H9 (cell line): ENCODE data around the gene MSI2. TPM values are rescaled to one million over a fixed set of nuclear protein-coding genes. Genes with fewer than 3 reads are reported as not detected.

ENCODE experiments used
- DNase-seq: peaks from one replicate; pipeline ENCODE4 v3.0.0-alpha.2; 2017
- H2AFZ ChIP-seq: one replicate; pipeline ENCODE4 v1.6.1; 2013; ENCODE audit warnings: mild to moderate bottlenecking, low read length, control low read depth, moderate library complexity
- H2AK5ac ChIP-seq: 2 replicates; pipeline ENCODE4 v1.6.1; 2013; ENCODE audit warnings: low read length, control low read depth, mixed read lengths; ENCODE audit not compliant: insufficient read length
- H2BK120ac ChIP-seq: one replicate; pipeline ENCODE4 v1.6.1; 2013; ENCODE audit warnings: low read depth, mild to moderate bottlenecking, low read length, control low read depth, inconsistent platforms; ENCODE audit not compliant: poor library complexity, severe bottlenecking
- H2BK12ac ChIP-seq: 2 replicates; pipeline ENCODE4 v1.6.1; 2013; ENCODE audit warnings: low read length, control low read depth, mixed read lengths, low read depth; ENCODE audit not compliant: insufficient read length
- H2BK15ac ChIP-seq: 2 replicates; pipeline ENCODE4 v1.6.1; 2013; ENCODE audit warnings: low read depth, low read length, control low read depth
- H2BK20ac ChIP-seq: one replicate; pipeline ENCODE4 v1.6.1; 2013; ENCODE audit warnings: low read depth, mild to moderate bottlenecking, low read length, control low read depth, inconsistent platforms; ENCODE audit not compliant: poor library complexity, severe bottlenecking
- H2BK5ac ChIP-seq: 2 replicates; pipeline ENCODE4 v1.6.1; 2013; ENCODE audit warnings: low read length, control low read depth, mixed read lengths; ENCODE audit not compliant: insufficient read length
- H3K14ac ChIP-seq: 2 replicates; pipeline ENCODE4 v1.6.1; 2013; ENCODE audit warnings: low read length, control low read depth; ENCODE audit not compliant: insufficient read depth
- H3K18ac ChIP-seq: 2 replicates; pipeline ENCODE4 v1.6.1; 2013; ENCODE audit warnings: low read depth, mild to moderate bottlenecking, mixed read lengths, low read length, control low read depth; ENCODE audit not compliant: insufficient read length
- H3K23ac ChIP-seq: 2 replicates; pipeline ENCODE4 v1.6.1; 2013; ENCODE audit warnings: low read length, control low read depth, mixed read lengths, low read depth; ENCODE audit not compliant: insufficient read length
- H3K23me2 ChIP-seq: 2 replicates; pipeline ENCODE4 v1.6.1; 2013; ENCODE audit warnings: low read depth, mild to moderate bottlenecking, mixed read lengths, low read length, control low read depth; ENCODE audit not compliant: insufficient read length, poor library complexity, severe bottlenecking
- H3K27ac ChIP-seq: 2 replicates; pipeline ENCODE4 v1.5.1; 2013; ENCODE audit warnings: low read length, control low read depth, mixed read lengths, low read depth; ENCODE audit not compliant: insufficient read length
- H3K27me3 ChIP-seq: 2 replicates; pipeline ENCODE4 v1.6.1; 2013; ENCODE audit warnings: low read length, control low read depth, inconsistent platforms; ENCODE audit not compliant: insufficient read depth
- H3K4ac ChIP-seq: 2 replicates; pipeline ENCODE4 v1.6.1; 2013; ENCODE audit warnings: low read depth, mild to moderate bottlenecking, control low read depth, inconsistent platforms, low read length, moderate library complexity
- H3K4me1 ChIP-seq: 2 replicates; pipeline ENCODE4 v1.6.1; 2013; ENCODE audit warnings: low read length, control low read depth, inconsistent platforms; ENCODE audit not compliant: insufficient read depth
- H3K4me2 ChIP-seq: 2 replicates; pipeline ENCODE4 v1.6.1; 2013; ENCODE audit warnings: low read length, control low read depth, mixed read lengths; ENCODE audit not compliant: insufficient read length, insufficient read depth
- H3K56ac ChIP-seq: 2 replicates; pipeline ENCODE4 v1.6.1; 2013; ENCODE audit warnings: low read depth, mild to moderate bottlenecking, mixed read lengths, low read length, control low read depth; ENCODE audit not compliant: insufficient read length
- H3K79me1 ChIP-seq: 2 replicates; pipeline ENCODE4 v1.6.1; 2013; ENCODE audit warnings: low read depth, mild to moderate bottlenecking, moderate library complexity, low read length, control low read depth, inconsistent platforms; ENCODE audit not compliant: insufficient read depth, poor library complexity, severe bottlenecking
- H3K79me2 ChIP-seq: 2 replicates; pipeline ENCODE4 v1.6.1; 2013; ENCODE audit warnings: low read length, control low read depth, inconsistent platforms; ENCODE audit not compliant: insufficient read depth
- H3K9ac ChIP-seq: 2 replicates; pipeline ENCODE4 v1.6.1; 2013; ENCODE audit warnings: low read length, control low read depth, mixed read lengths; ENCODE audit not compliant: insufficient read length; ENCODE audit errors: extremely low read depth
- H3K9me3 ChIP-seq: one replicate; pipeline ENCODE4 v1.6.1; 2013; ENCODE audit warnings: low read depth, low read length, inconsistent platforms; ENCODE audit not compliant: control insufficient read depth
- H3T11ph ChIP-seq: one replicate; pipeline ENCODE4 v1.6.1; 2013; ENCODE audit warnings: mild to moderate bottlenecking, low read length, control low read depth, inconsistent platforms
- H4K20me1 ChIP-seq: one replicate; pipeline ENCODE4 v1.6.1; 2013; ENCODE audit not compliant: control insufficient read depth, insufficient read length, insufficient read depth
- H4K5ac ChIP-seq: 2 replicates; pipeline ENCODE4 v1.6.1; 2013; ENCODE audit warnings: low read depth, mild to moderate bottlenecking, mixed read lengths, low read length, control low read depth; ENCODE audit not compliant: insufficient read length
- H4K8ac ChIP-seq: replicated peaks from 2 replicates; pipeline ENCODE4 v1.6.1; 2013; ENCODE audit warnings: low read length, control low read depth, mixed read lengths, low read depth; ENCODE audit not compliant: insufficient read length
- H4K91ac ChIP-seq: 2 replicates; pipeline ENCODE4 v1.6.1; 2013; ENCODE audit warnings: low read depth, mild to moderate bottlenecking, moderate library complexity, mixed read lengths, low read length, control low read depth; ENCODE audit not compliant: insufficient read length
- H3K27ac Mint-ChIP-seq, 3 experiments: 2 replicates in 2 of 3; 3 replicates in 1 of 3; pipeline ENCODE4 v1.8.0; 2020 to 2021; ENCODE audit warnings: mixed read lengths in 3 of 3, mild to moderate bottlenecking in 1 of 3, moderate library complexity in 1 of 3
- H3K27me3 Mint-ChIP-seq: 2 replicates; pipeline ENCODE4 v1.8.0; 2021; ENCODE audit warnings: low read depth, mild to moderate bottlenecking, moderate library complexity, mixed read lengths
- H3K36me3 Mint-ChIP-seq, 3 experiments: 2 replicates in 2 of 3; 3 replicates in 1 of 3; pipeline ENCODE4 v1.8.0; 2020 to 2021; ENCODE audit warnings: low read depth in 3 of 3, mixed read lengths in 3 of 3; ENCODE audit not compliant: insufficient read depth in 1 of 3
- H3K4me1 Mint-ChIP-seq, 2 experiments: 2 replicates each; pipeline ENCODE4 v1.8.0; 2020; ENCODE audit warnings: mixed read lengths in 2 of 2
- H3K4me3 Mint-ChIP-seq, 2 experiments: 2 replicates in 1 of 2; 3 replicates in 1 of 2; pipeline ENCODE4 v1.8.0; 2020 to 2021; ENCODE audit warnings: mild to moderate bottlenecking in 2 of 2, mixed read lengths in 2 of 2, moderate library complexity in 1 of 2
- H3K9me3 Mint-ChIP-seq, 2 experiments: 2 replicates in 1 of 2; 3 replicates in 1 of 2; pipeline ENCODE4 v1.8.0; 2020; ENCODE audit warnings: mild to moderate bottlenecking in 2 of 2, mixed read lengths in 2 of 2, moderate library complexity in 1 of 2
- CTCF ChIP-seq: fragments of 200-600 bp; sonication (generic); conservative IDR thresholded peaks from 3 replicates; pipeline ENCODE4 v1.8.0; 2021; ENCODE audit warnings: antibody characterized with exemption, mild to moderate bottlenecking
- WGBS: extraction: QIAGEN DNeasy Blood & Tissue Kit; methylation state at CpG from one replicate; pipeline ENCODE4 v1.1.7; 2013; ENCODE audit warnings: missing lambda C conversion rate, low lambda C conversion rate, mixed read lengths; ENCODE audit not compliant: insufficient read length; ENCODE audit errors: extremely low coverage; 5-methylcytosine and 5-hydroxymethylcytosine counted together
- total RNA-seq: library from RNA; stranded (reverse); gene quantifications from 2 replicates; pipeline ENCODE4 v1.2.1, GENCODE V29; 2021

The MSI2 gene
- total RNA-seq, 1 experiment from 2014 or later = 98.5 TPM

GRCh38 chr17:57502811-57503241 lies 246.5 kb downstream of the MSI2 start:
- Histone ChIP-seq H3K4ac (no peak overlapping the region), H3K9me3 (no peaks in the 10 kb centered on the region), H3T11ph (no peak overlapping the region), H3K79me1 (no peaks in the 10 kb centered on the region), H3K4me2 (no peak overlapping the region), H3K18ac (no peak overlapping the region), H2BK20ac (no peak overlapping the region), H3K23me2 (no peaks in the 10 kb centered on the region), H2AFZ (no peak overlapping the region), H4K8ac (no peak overlapping the region), H3K79me2 (no peaks in the 10 kb centered on the region; the same call in 1 of the 2 replicates), H2AK5ac (no peak overlapping the region), H3K27ac (no peak overlapping the region), H3K56ac (no peak overlapping the region), H4K91ac (no peak overlapping the region), H3K14ac (no peak overlapping the region), H3K4me1 (peaks cover 12% of the 10 kb centered on the region; the same call in 1 of the 2 replicates), H3K9ac (no peak overlapping the region), H2BK5ac (no peak overlapping the region), H2BK12ac (no peak overlapping the region), H3K27me3 (no peaks in the 10 kb centered on the region), H3K23ac (no peak overlapping the region), H4K5ac (no peak overlapping the region), H2BK120ac (no peak overlapping the region), H4K20me1 (no peaks in the 10 kb centered on the region), H2BK15ac (no peak overlapping the region)
- H3K9me3 Mint-ChIP-seq = no peaks in the 10 kb centered on the region
- DNase-seq = no peak
- H3K4me3 Mint-ChIP-seq = no peak overlapping the region
- H3K36me3 Mint-ChIP-seq = no peaks in the 10 kb centered on the region
- WGBS = no CpG with 5 or more reads among the region's 2 CpGs
- H3K27me3 Mint-ChIP-seq = no peaks in the 10 kb centered on the region; the same call in 1 of the 2 replicates
- peaks cover 4 to 12% of the 10 kb centered on the region in 2 experiments for H3K4me1 Mint-ChIP-seq
- no peak for TF ChIP-seq CTCF
- no peak overlapping the region for H3K27ac Mint-ChIP-seq
